Mucosa of descending colon (tissue), 3 donors: ENCODE measurements around the gene CKAP2L. TPM values are rescaled to one million over a fixed set of nuclear protein-coding genes. Genes with fewer than 3 reads are reported as not detected.
A peak's percentile ranks its signal among the peaks of the same experiment; 100 is the strongest.

ENCODE experiments used
- ATAC-seq: fragments of 200-7000 bp; cut with Tn5 transposase; one replicate; pipeline ENCODE4 v1.9.1; 2020; ENCODE audit warnings: mild to moderate bottlenecking, moderate library complexity
- DNase-seq, 3 donors: peaks; one replicate each; pipeline ENCODE4 v3.0.0-alpha.2; 2020
- H3K36me3 ChIP-seq: fragments of 200-600 bp; one replicate; pipeline ENCODE4 v1.8.0; 2021; ENCODE audit warnings: low read depth, mild to moderate bottlenecking
- H3K4me1 ChIP-seq: fragments of 200-600 bp; one replicate; pipeline ENCODE4 v1.8.0; 2021; ENCODE audit warnings: low read depth, mild to moderate bottlenecking
- H3K4me3 ChIP-seq: fragments of 200-600 bp; one replicate; pipeline ENCODE4 v1.8.0; 2021; ENCODE audit warnings: mild to moderate bottlenecking
- H3K9me3 ChIP-seq: fragments of 200-600 bp; one replicate; pipeline ENCODE4 v1.8.0; 2021; ENCODE audit warnings: mild to moderate bottlenecking
- intact Hi-C, 2 donors: fragments of 100-400 bp; cut with DNase I in 1 of 2; cut with micrococcal nuclease in 1 of 2; formaldehyde crosslinking; loops; one replicate each; pipeline versions ENCODE4 v1.11.0 to v1.11.1; 2022; cut with DNase I, micrococcal nuclease
- total RNA-seq, 3 donors: library from RNA; stranded (reverse); fragmentation: NEBNext Ultra II Directional in 2 of 3; extraction: Animal tissue kit (Norgen Biotek cat#: 25700) in 2 of 3; gene quantifications; one replicate each; pipeline versions ENCODE4 v1.2.1 to v1.2.4, GENCODE V29; 2021 to 2023
- TF ChIP-seq, protein P1 (sequence below): fragments of 200-600 bp; IDR thresholded peaks from one replicate; pipeline ENCODE4 v1.8.0; 2022; ENCODE audit warnings: antibody characterized with exemption, mild to moderate bottlenecking
- donor health status: DM: no; HTN: no; CAD: no; lungs with moderate emphysema.
- donor health status: DM: no; HTN: no; CAD: no.
- donor health status: DM: no; HTN: yes; CAD: no.

The CKAP2L gene
- total RNA-seq, 3 donors from 2014 or later = 1.2 to 9.5 (median 2.8) TPM

- H3K36me3 ChIP-seq = no peaks in the 10 kb centered on the region
- intact Hi-C loops = no loop called here
- DNase-seq (no peak), ATAC-seq (no peak)
- TF ChIP-seq, protein P1, sequence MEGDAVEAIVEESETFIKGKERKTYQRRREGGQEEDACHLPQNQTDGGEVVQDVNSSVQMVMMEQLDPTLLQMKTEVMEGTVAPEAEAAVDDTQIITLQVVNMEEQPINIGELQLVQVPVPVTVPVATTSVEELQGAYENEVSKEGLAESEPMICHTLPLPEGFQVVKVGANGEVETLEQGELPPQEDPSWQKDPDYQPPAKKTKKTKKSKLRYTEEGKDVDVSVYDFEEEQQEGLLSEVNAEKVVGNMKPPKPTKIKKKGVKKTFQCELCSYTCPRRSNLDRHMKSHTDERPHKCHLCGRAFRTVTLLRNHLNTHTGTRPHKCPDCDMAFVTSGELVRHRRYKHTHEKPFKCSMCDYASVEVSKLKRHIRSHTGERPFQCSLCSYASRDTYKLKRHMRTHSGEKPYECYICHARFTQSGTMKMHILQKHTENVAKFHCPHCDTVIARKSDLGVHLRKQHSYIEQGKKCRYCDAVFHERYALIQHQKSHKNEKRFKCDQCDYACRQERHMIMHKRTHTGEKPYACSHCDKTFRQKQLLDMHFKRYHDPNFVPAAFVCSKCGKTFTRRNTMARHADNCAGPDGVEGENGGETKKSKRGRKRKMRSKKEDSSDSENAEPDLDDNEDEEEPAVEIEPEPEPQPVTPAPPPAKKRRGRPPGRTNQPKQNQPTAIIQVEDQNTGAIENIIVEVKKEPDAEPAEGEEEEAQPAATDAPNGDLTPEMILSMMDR = no peak
- no peaks in the 10 kb centered on the region for H3K4me1 ChIP-seq
- no peak overlapping the region for H3K4me3 ChIP-seq
- H3K9me3 ChIP-seq = no peaks in the 10 kb centered on the region
Observed at GRCh38 chr2:112800881-112801583, 36.6 kb upstream of the CKAP2L start.

- intact Hi-C loops = no loop called here
- no peak for ATAC-seq
- no peak overlapping the region for H3K4me3 ChIP-seq
- no peak for DNase-seq
- TF ChIP-seq, protein P1 = no peak
- no peaks in the 10 kb centered on the region for H3K36me3 ChIP-seq
- no peaks in the 10 kb centered on the region for H3K9me3 ChIP-seq
- H3K4me1 ChIP-seq = no peaks in the 10 kb centered on the region
Observed at GRCh38 chr2:112798979-112799975, 34.9 kb upstream of the CKAP2L start.

DNA sequence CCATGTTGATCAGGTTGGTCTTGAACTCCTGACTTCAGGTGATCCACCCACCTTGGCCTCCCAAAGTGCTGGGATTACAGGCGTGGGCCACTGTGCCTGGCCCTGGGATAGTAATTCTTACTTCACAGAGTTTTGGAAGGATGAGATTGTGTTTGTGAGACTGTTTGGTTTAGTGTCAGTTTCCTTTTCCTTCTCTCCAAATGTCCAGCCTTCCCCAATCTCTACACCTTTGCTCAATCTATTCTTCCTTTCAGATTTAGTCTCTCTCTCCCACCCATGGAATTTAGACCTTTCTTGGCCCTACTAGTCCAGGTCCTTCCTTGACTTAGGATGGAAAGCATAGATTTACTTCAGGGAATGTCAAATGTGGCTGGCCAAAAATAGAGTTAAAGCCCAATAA, 32.1 kb upstream of the CKAP2L start:
- Histone ChIP-seq H3K4me1 (no peaks in the 10 kb centered on the region), H3K4me3 (no peak overlapping the region), H3K9me3 (no peaks in the 10 kb centered on the region), H3K36me3 (no peaks in the 10 kb centered on the region)
- intact Hi-C loops = no loop called here
- ATAC-seq (no peak), DNase-seq (no peak)
- TF ChIP-seq, protein P1 = no peak

- ATAC-seq (no peak), DNase-seq (no peak)
Observed at GRCh38 chr2:112795774-112796173, 31.4 kb upstream of the CKAP2L start.

DNA sequence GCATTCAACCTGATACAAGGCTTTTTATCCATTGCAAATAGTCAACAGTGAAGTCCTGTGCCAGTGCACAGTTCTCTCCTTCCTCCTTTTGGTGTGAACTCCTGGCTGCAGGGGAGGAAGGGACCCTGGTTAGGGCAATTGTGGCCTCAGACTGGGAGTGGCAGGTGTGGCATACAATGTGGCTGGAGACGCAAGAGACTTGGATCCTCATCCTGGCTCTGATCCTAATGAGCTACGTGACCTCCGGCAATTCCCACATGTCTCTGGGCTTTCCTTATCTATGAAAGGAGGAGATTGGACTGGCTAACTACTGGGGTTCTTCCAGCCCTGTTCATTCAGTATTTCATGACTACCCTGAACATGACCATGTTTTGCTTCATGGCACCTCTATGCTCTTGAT, 30.4 kb upstream of the CKAP2L start:
- intact Hi-C loops = no loop called here
- ATAC-seq = peak; percentile 78
- peak in 2 of 3 donors; percentile 46 to 49 for DNase-seq
- TF ChIP-seq, protein P1 = no peak
- Histone ChIP-seq H3K9me3 (no peaks in the 10 kb centered on the region), H3K4me1 (no peaks in the 10 kb centered on the region), H3K4me3 (no peak overlapping the region), H3K36me3 (no peaks in the 10 kb centered on the region)

More at GRCh38 chr2:112795774-112796173, 31.4 kb upstream of the CKAP2L start:
- intact Hi-C loops = no loop called here
- Histone ChIP-seq H3K9me3 (no peaks in the 10 kb centered on the region), H3K4me3 (no peak overlapping the region), H3K4me1 (no peaks in the 10 kb centered on the region), H3K36me3 (no peaks in the 10 kb centered on the region)
- TF ChIP-seq, protein P1 = no peak
